T-cell (primary cell): Measurements from ENCODE around the gene XPNPEP1. TPM values are rescaled to one million over a fixed set of nuclear protein-coding genes. Genes with fewer than 3 reads are reported as not detected.
A peak's percentile ranks its signal among the peaks of the same experiment; 100 is the strongest.

ENCODE experiments used
- ATAC-seq, 4 experiments: fragments of 200-7000 bp in 3 of 4; fragments of 150-1000 bp in 1 of 4; cut with Tn5 transposase; replicated peaks in 1 of 4; 1 replicate in 3 of 4; 2 replicates in 1 of 4; pipeline ENCODE4 v1.10.0; 2021; ENCODE audit warnings: moderate library complexity in 3 of 4, mild to moderate bottlenecking in 2 of 4, moderate number of reproducible peaks in 1 of 4
- CTCF ChIA-PET, 2 donors: fragments of 300-600 bp; sonication (Branson Sonifier 250); formaldehyde crosslinking; loops; one replicate each; lab custom pipeline; 2022; ENCODE audit warnings: antibody characterized with exemption in 2 of 2; lab: Charles Lee
- POLR2A ChIA-PET, 2 donors: fragments of 300-600 bp; sonication (Branson Sonifier 250); formaldehyde crosslinking; loops; one replicate each; lab custom pipeline; 2022; ENCODE audit warnings: antibody characterized with exemption in 2 of 2; lab: Charles Lee
- DNase-seq, 35 experiments: peaks; one replicate each; pipeline versions ENCODE4 v3.0.0 to v3.0.0-alpha.2; 2013 to 2023
- H3K27ac ChIP-seq: one replicate; pipeline ENCODE4 v1.5.1; 2013; ENCODE audit warnings: low read length
- H3K27me3 ChIP-seq, 2 experiments: replicated peaks in 1 of 2; 1 replicate in 1 of 2; 2 replicates in 1 of 2; pipeline versions ENCODE4 v1.6.1 to v1.7.0; 2013; ENCODE audit warnings: low read length in 1 of 2, mixed read lengths in 1 of 2; ENCODE audit not compliant: control insufficient read depth in 2 of 2, insufficient read depth in 2 of 2; ENCODE audit errors: extremely low read depth in 1 of 2
- H3K36me3 ChIP-seq, 2 donors: 1 replicate in 1 of 2; 2 replicates in 1 of 2; pipeline versions ENCODE4 v1.6.1 to v1.7.0; 2013; ENCODE audit warnings: low read length in 1 of 2; ENCODE audit not compliant: control insufficient read depth in 2 of 2, insufficient read depth in 1 of 2; ENCODE audit errors: extremely low read depth in 1 of 2
- H3K4me1 ChIP-seq, 2 experiments: 1 replicate in 1 of 2; 2 replicates in 1 of 2; pipeline versions ENCODE4 v1.6.1 to v1.7.0; 2013; ENCODE audit warnings: low read length in 2 of 2, mixed read lengths in 1 of 2; ENCODE audit not compliant: insufficient read depth in 2 of 2, control insufficient read depth in 1 of 2; ENCODE audit errors: extremely low read depth in 1 of 2
- H3K4me3 ChIP-seq, 2 donors: 1 replicate in 1 of 2; 2 replicates in 1 of 2; pipeline versions ENCODE4 v1.5.1 to v1.7.0; 2013; ENCODE audit warnings: mild to moderate bottlenecking in 2 of 2, low read length in 1 of 2, moderate library complexity in 1 of 2; ENCODE audit not compliant: control insufficient read depth in 1 of 2; ENCODE audit errors: extremely low read depth in 1 of 2
- H3K9me3 ChIP-seq: 2 replicates; pipeline ENCODE4 v1.7.0; 2013
- H3K27ac Mint-ChIP-seq, 2 donors: one replicate each; pipeline ENCODE4 v1.8.0; 2020 to 2021; ENCODE audit warnings: mild to moderate bottlenecking in 2 of 2, mixed read lengths in 2 of 2
- H3K27me3 Mint-ChIP-seq, 2 donors: one replicate each; pipeline ENCODE4 v1.8.0; 2021 to 2022; ENCODE audit warnings: mixed read lengths in 2 of 2
- H3K36me3 Mint-ChIP-seq: one replicate; pipeline ENCODE4 v1.8.0; 2021; ENCODE audit warnings: mixed read lengths
- H3K4me1 Mint-ChIP-seq, 3 donors: one replicate each; pipeline ENCODE4 v1.8.0; 2020 to 2022; ENCODE audit warnings: mixed read lengths in 3 of 3, mild to moderate bottlenecking in 1 of 3
- H3K4me3 Mint-ChIP-seq, 3 donors: one replicate each; pipeline ENCODE4 v1.8.0; 2020 to 2022; ENCODE audit warnings: mild to moderate bottlenecking in 3 of 3, mixed read lengths in 3 of 3, moderate library complexity in 3 of 3
- H3K9me3 Mint-ChIP-seq, 3 donors: one replicate each; pipeline ENCODE4 v1.8.0; 2020 to 2022; ENCODE audit warnings: mixed read lengths in 3 of 3
- WGBS: methylation state at CpG from one replicate; pipeline ENCODE4 v1.1.5; 2013; ENCODE audit warnings: missing lambda C conversion rate; ENCODE audit not compliant: insufficient coverage; 5-methylcytosine and 5-hydroxymethylcytosine counted together
- total RNA-seq, 35 experiments: library from RNA in 6 of 35; stranded (reverse) in 6 of 35; fragments of 120-200 nt in 1 of 35; gene quantifications; one replicate each; pipeline versions ENCODE4 v1.2.1 to v1.2.4 and lab custom pipeline; 2013 to 2026

Gene XPNPEP1
- total RNA-seq, 5 donors from 2014 or later (not counting 1 experiment from before 2014, with no cell fraction given), result 40.0 to 63.9 (median 44.6) TPM

GRCh38 chr10:109862041-109862440 is 61.3 kb downstream of the XPNPEP1 start:
- no peak for ATAC-seq
- Mint-ChIP-seq H3K27me3 (no peaks in the 10 kb centered on the region), H3K4me1 (no peaks in the 10 kb centered on the region), H3K27ac (no peak overlapping the region), H3K4me3 (no peak overlapping the region), H3K36me3 (peaks cover 57% of the 10 kb centered on the region), H3K9me3 (peaks cover 12 to 24% (median 14%) of the 10 kb centered on the region in 3 donors)
- POLR2A ChIA-PET, result no interaction called here
- Histone ChIP-seq H3K36me3 (peaks cover 3 to 38% of the 10 kb centered on the region in 2 donors), H3K4me1 (no peaks in the 10 kb centered on the region), H3K4me3 (no peak overlapping the region), H3K9me3 (no peaks in the 10 kb centered on the region), H3K27me3 (no peaks in the 10 kb centered on the region), H3K27ac (no peak overlapping the region)
- DNase-seq, result no peak
- CTCF ChIA-PET, result no interaction called here
- 67% methylated on average over 3 of the region's 6 CpGs for WGBS

- peaks cover 12 to 24% (median 14%) of the 10 kb centered on the region in 3 donors for H3K9me3 Mint-ChIP-seq
- ATAC-seq (no peak), DNase-seq (no peak)
- CTCF ChIA-PET, result interaction anchor here in 1 of 2 donors (0.7 kb wide), 1 partner anchor 118 kb away, joined by 5 read pairs; no protein-coding TSS in a partner anchor
- Histone ChIP-seq H3K4me1 (no peaks in the 10 kb centered on the region), H3K4me3 (no peak overlapping the region), H3K36me3 (peaks cover 3 to 28% of the 10 kb centered on the region in 2 donors), H3K27ac (no peak overlapping the region), H3K27me3 (no peaks in the 10 kb centered on the region), H3K9me3 (no peaks in the 10 kb centered on the region)
- H3K4me3 Mint-ChIP-seq, result no peak overlapping the region
- no peak overlapping the region for H3K27ac Mint-ChIP-seq
- no peaks in the 10 kb centered on the region for H3K4me1 Mint-ChIP-seq
- no peaks in the 10 kb centered on the region for H3K27me3 Mint-ChIP-seq
- 100% methylated on average over 1 of the region's 4 CpGs for WGBS
- peaks cover 49% of the 10 kb centered on the region for H3K36me3 Mint-ChIP-seq
- POLR2A ChIA-PET, result no interaction called here
Measured at GRCh38 chr10:109861081-109861480, 62.2 kb downstream of the XPNPEP1 start.

GRCh38 chr10:109859221-109859620 is 64.1 kb downstream of the XPNPEP1 start:
- Histone ChIP-seq H3K9me3 (no peaks in the 10 kb centered on the region), H3K4me3 (no peak overlapping the region), H3K4me1 (no peaks in the 10 kb centered on the region), H3K36me3 (peaks cover 0 to 9% of the 10 kb centered on the region in 2 donors), H3K27ac (no peak overlapping the region), H3K27me3 (no peaks in the 10 kb centered on the region)
- Mint-ChIP-seq H3K4me1 (no peaks in the 10 kb centered on the region), H3K4me3 (no peak overlapping the region), H3K36me3 (peaks cover 30% of the 10 kb centered on the region), H3K27ac (no peak overlapping the region), H3K9me3 (peaks cover 12 to 16% (median 13%) of the 10 kb centered on the region in 3 donors), H3K27me3 (no peaks in the 10 kb centered on the region)
- no CpG with 5 or more reads among the region's 1 CpG for WGBS
- DNase-seq, result no peak
- ChIA-PET POLR2A (interaction anchor here in 1 of 2 donors (0.6 kb wide), 1 partner anchor 109 kb away, joined by 4 read pairs; no protein-coding TSS in a partner anchor), CTCF (interaction anchor here in 1 of 2 donors (0.6 kb wide), 1 partner anchor 8 kb away, joined by 19 read pairs; no protein-coding TSS in a partner anchor)
- ATAC-seq, result no peak

- Histone ChIP-seq H3K36me3 (no peaks in the 10 kb centered on the region), H3K27ac (no peak overlapping the region), H3K27me3 (peaks cover 0 to 4% of the 10 kb centered on the region in 2 experiments), H3K9me3 (no peaks in the 10 kb centered on the region), H3K4me1 (peaks cover 0 to 11% of the 10 kb centered on the region in 2 experiments), H3K4me3 (no peak overlapping the region)
- ChIA-PET POLR2A (no interaction called here), CTCF (no interaction called here)
- Mint-ChIP-seq H3K4me1 (peaks cover 17 to 19% (median 18%) of the 10 kb centered on the region in 3 donors), H3K27me3 (no peaks in the 10 kb centered on the region), H3K4me3 (no peak overlapping the region), H3K27ac (no peak overlapping the region), H3K9me3 (no peaks in the 10 kb centered on the region), H3K36me3 (peaks cover 10% of the 10 kb centered on the region)
- no peak for DNase-seq
- WGBS, result no CpG with 5 or more reads among the region's 5 CpGs
- no peak for ATAC-seq
Measured at GRCh38 chr10:109855746-109856145, 67.6 kb downstream of the XPNPEP1 start.

GRCh38 chr10:109853921-109854320 is 69.4 kb downstream of the XPNPEP1 start:
- H3K27me3 Mint-ChIP-seq, result no peaks in the 10 kb centered on the region
- CTCF ChIA-PET, result interaction anchor here (0.6 to 0.7 kb wide), 2 partner anchors 60 to 1906 kb away, joined by 3 to 4 read pairs; no protein-coding TSS in a partner anchor
- H3K27ac ChIP-seq, result no peak overlapping the region

GRCh38 chr10:109852475-109853037 is 70.8 kb downstream of the XPNPEP1 start:
- H3K4me3 ChIP-seq, result no peak overlapping the region
- ATAC-seq, result peak; percentile 72 to 86 (median 78)
- H3K36me3 Mint-ChIP-seq, result no peaks in the 10 kb centered on the region

More at GRCh38 chr10:109853921-109854320, 69.4 kb downstream of the XPNPEP1 start:
- POLR2A ChIA-PET, result interaction anchor here in 1 of 2 donors (0.7 kb wide), 1 partner anchor 85 kb away, joined by 7 read pairs; no protein-coding TSS in a partner anchor
- Mint-ChIP-seq H3K9me3 (no peaks in the 10 kb centered on the region), H3K4me3 (no peak overlapping the region), H3K27ac (no peak overlapping the region), H3K4me1 (peaks cover 17 to 19% (median 18%) of the 10 kb centered on the region in 3 donors), H3K36me3 (no peaks in the 10 kb centered on the region)
- 94% methylated on average over 4 of the region's 7 CpGs for WGBS
- Histone ChIP-seq H3K9me3 (no peaks in the 10 kb centered on the region), H3K36me3 (no peaks in the 10 kb centered on the region), H3K4me1 (peaks cover 0 to 11% of the 10 kb centered on the region in 2 experiments), H3K4me3 (no peak overlapping the region), H3K27me3 (peaks cover 0 to 4% of the 10 kb centered on the region in 2 experiments)
- no peak for ATAC-seq
- DNase-seq, result no peak

More at GRCh38 chr10:109852475-109853037, 70.8 kb downstream of the XPNPEP1 start:
- DNase-seq, result peak; percentile 27 to 78 (median 60)
- Mint-ChIP-seq H3K9me3 (no peaks in the 10 kb centered on the region), H3K27ac (no peak overlapping the region), H3K4me3 (peak overlapping the region in 1 of 3 donors; percentile 54), H3K27me3 (peaks cover 0 to 4% of the 10 kb centered on the region in 2 donors), H3K4me1 (peaks cover 17 to 19% (median 18%) of the 10 kb centered on the region in 3 donors)
- 3% methylated on average over 10 of the region's 13 CpGs for WGBS
- Histone ChIP-seq H3K4me1 (peaks cover 0 to 11% of the 10 kb centered on the region in 2 experiments), H3K36me3 (no peaks in the 10 kb centered on the region), H3K27me3 (peaks cover 0 to 4% of the 10 kb centered on the region in 2 experiments), H3K27ac (no peak overlapping the region), H3K9me3 (no peaks in the 10 kb centered on the region)
- POLR2A ChIA-PET, result no interaction called here
- CTCF ChIA-PET, result interaction anchor here in 1 of 2 donors (0.8 to 1.1 kb wide), 2 partner anchors 11 to 19 kb away, joined by 3 to 4 read pairs; no protein-coding TSS in a partner anchor
